Muscle layer of duodenum (tissue), 2 donors: ENCODE results near the gene RNF2.
"Not testable (repeated sequence)": the region's sequence is repeated elsewhere in the genome, so short reads cannot be mapped to it uniquely, and the experiment has no call there.

Source experiments
- H3K27ac ChIP-seq: one replicate; pipeline ENCODE4 v1.7.0; 2013; ENCODE audit warnings: mild to moderate bottlenecking, low read length
- H3K27me3 ChIP-seq: one replicate; pipeline ENCODE4 v1.7.0; 2013; ENCODE audit warnings: low read depth, mild to moderate bottlenecking, control low read depth, low read length
- H3K36me3 ChIP-seq, 2 donors: one replicate each; pipeline ENCODE4 v1.7.0; 2013; ENCODE audit warnings: low read length in 2 of 2, control low read depth in 1 of 2, mild to moderate bottlenecking in 1 of 2; ENCODE audit not compliant: insufficient read depth in 2 of 2, control insufficient read depth in 1 of 2
- H3K4me1 ChIP-seq, 2 donors: one replicate each; pipeline ENCODE4 v1.7.0; 2013; ENCODE audit warnings: low read length in 2 of 2, mild to moderate bottlenecking in 2 of 2, control low read depth in 1 of 2, moderate library complexity in 1 of 2; ENCODE audit not compliant: insufficient read depth in 2 of 2, control insufficient read depth in 1 of 2
- H3K4me3 ChIP-seq, 2 donors: one replicate each; pipeline ENCODE4 v1.7.0; 2013; ENCODE audit warnings: low read length in 2 of 2, low read depth in 1 of 2, mild to moderate bottlenecking in 1 of 2
- H3K9me3 ChIP-seq, 2 donors: one replicate each; pipeline ENCODE4 v1.7.0; 2013; ENCODE audit warnings: low read length in 2 of 2, control low read depth in 1 of 2, mild to moderate bottlenecking in 1 of 2; ENCODE audit not compliant: control insufficient read depth in 1 of 2
- donor health status: healthy.

Gene RNF2

DNA sequence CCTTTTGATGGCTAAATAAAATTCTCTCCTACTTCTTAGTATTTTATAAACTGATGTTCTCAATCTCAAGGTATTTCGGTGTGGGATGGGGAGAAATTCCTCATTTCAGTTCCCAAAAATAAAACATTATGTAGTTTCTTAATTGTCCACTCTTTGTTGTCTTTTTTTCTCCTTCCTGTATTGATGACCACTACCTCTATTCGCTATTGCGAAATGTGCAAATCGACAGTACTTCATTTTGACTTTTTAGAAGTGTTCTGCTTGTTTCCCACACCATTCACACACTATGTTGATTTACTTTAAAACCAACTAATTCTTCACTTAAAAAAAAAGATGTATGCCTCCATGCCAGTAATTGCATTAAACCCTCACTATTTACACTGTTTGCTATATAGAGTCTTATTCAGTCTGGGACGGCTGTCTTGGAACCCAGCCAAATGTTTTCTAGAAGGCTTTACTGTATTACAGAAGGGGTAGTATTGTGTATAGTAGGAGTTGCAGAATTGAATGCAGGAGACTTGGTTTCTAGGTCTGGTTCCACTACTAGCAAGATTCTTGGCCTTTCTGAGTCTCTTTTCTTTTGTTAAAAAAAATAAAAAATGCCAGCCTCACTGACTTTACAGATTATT lies 5.6 kb downstream of the RNF2 start:
- no peaks in the 10 kb centered on the region for H3K36me3 ChIP-seq
- peaks cover 9 to 17% of the 10 kb centered on the region in 2 donors for H3K4me1 ChIP-seq
- H3K4me3 ChIP-seq, result no peak overlapping the region

DNA sequence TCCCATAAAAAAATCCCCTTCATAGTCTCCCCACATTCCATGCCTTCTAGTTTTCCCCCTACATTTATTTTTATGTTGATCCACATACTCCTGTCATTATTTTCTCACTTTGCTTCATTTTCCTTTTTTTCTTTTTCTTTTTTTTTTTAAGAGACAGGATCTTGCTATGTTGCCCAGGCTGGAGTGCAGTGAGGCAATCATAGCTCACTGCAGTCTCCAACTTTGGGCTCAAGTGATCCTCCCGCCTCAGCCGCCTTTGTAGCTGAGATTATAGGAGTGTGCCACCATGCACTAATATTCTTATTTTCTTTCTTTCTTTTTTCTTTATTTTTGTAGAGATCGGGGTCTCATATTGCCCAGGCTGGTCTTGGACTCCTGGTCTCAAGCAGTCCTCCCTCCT lies 7.8 kb downstream of the RNF2 start:
- peaks cover 0 to 12% of the 10 kb centered on the region in 2 donors for H3K4me1 ChIP-seq
- H3K4me3 ChIP-seq, result no peak overlapping the region
- no peaks in the 10 kb centered on the region for H3K27me3 ChIP-seq
- no peaks in the 10 kb centered on the region for H3K36me3 ChIP-seq
- no peak overlapping the region for H3K27ac ChIP-seq
- no peaks in the 10 kb centered on the region for H3K9me3 ChIP-seq

More for the DNA sequence above, 5.6 kb downstream of the RNF2 start:
- Histone ChIP-seq H3K9me3 (no peaks in the 10 kb centered on the region), H3K27ac (no peak overlapping the region), H3K27me3 (no peaks in the 10 kb centered on the region)

DNA sequence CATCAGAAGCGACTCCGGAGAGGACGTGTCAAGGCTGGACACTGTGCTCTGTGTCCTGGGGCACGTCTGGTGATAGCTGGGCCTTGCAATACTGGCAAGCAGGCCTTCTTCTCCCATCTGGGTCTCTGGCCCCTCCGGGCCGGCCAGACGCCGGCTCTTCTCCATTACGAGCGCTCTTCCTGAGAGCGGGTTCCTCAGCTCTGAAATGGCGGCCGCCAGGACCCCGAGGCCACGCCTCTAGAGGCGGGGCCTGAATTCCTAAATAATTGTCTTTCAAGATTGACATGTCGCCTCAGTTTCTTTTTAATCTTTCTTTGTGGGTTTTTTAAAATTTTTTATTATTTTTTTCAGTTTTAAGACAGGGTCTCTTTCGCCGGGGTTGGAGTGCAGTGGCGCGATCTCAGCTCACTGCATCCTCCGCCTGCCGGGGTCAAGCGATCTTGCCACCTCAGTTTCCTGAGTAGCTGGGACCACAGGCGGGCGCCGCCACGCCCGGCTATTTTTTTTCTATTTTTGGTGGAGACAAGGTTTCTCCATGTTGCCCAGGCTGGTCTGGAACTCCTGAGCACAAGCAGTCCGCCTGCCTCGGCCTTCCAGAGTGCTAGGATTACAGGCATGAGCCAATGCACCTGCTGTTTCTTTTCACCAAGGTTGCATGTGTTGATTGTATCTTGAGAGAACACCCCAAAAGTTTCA lies 9.2 kb downstream of the RNF2 start:
- no peak overlapping the region for H3K4me3 ChIP-seq
- H3K4me1 ChIP-seq, result peaks cover 0 to 15% of the 10 kb centered on the region in 2 donors
- no peaks in the 10 kb centered on the region for H3K27me3 ChIP-seq
- H3K27ac ChIP-seq, result no peak overlapping the region
- no peaks in the 10 kb centered on the region for H3K9me3 ChIP-seq
- H3K36me3 ChIP-seq, result no peaks in the 10 kb centered on the region

DNA sequence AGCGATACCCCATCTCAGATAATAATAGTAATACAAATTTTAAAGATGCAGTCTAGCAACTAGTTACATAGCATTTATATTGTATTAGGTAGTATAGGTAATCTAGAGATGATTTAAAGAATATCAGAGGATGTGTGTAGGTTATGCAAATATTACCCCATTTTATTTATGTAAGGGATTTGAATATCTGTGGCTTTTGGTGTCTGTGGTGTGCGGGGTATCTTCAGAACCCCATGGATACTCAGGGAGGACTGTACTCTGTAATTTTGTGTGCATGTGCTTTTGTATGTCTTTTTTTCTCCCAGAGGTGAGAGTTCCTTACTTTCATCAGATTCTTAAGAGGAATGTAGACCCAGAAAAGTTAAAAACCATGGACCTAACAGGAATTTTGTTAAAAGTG lies 12.8 kb downstream of the RNF2 start:
- no peaks in the 10 kb centered on the region for H3K27me3 ChIP-seq
- no peaks in the 10 kb centered on the region for H3K36me3 ChIP-seq
- no peaks in the 10 kb centered on the region for H3K9me3 ChIP-seq
- no peak overlapping the region for H3K27ac ChIP-seq
- H3K4me3 ChIP-seq, result no peak overlapping the region
- peaks cover 5 to 27% of the 10 kb centered on the region in 2 donors for H3K4me1 ChIP-seq

DNA sequence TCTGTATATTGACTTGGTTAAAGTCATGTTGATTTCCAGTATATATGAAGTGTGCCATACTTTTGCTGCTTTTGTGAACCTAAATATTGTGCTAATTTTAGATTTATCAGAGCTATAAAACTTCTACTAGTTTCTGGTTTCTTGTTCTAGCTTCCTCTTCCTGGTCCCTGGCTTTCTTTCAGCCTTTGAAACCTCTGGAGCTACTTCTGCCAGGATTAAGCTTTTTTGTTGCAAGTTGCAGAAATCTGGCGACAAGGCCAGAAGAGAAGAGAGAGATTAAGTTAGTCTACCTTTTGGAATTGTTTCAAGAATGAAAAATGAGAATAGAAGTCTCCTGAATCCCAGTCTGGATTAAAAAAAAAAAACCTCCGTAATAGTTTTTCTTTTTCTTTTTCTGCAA lies 13.5 kb downstream of the RNF2 start:
- peaks cover 5 to 29% of the 10 kb centered on the region in 2 donors for H3K4me1 ChIP-seq
- no peaks in the 10 kb centered on the region for H3K27me3 ChIP-seq
- H3K4me3 ChIP-seq, result no peak overlapping the region
- no peaks in the 10 kb centered on the region for H3K9me3 ChIP-seq
- H3K36me3 ChIP-seq, result no peaks in the 10 kb centered on the region
- no peak overlapping the region for H3K27ac ChIP-seq

DNA sequence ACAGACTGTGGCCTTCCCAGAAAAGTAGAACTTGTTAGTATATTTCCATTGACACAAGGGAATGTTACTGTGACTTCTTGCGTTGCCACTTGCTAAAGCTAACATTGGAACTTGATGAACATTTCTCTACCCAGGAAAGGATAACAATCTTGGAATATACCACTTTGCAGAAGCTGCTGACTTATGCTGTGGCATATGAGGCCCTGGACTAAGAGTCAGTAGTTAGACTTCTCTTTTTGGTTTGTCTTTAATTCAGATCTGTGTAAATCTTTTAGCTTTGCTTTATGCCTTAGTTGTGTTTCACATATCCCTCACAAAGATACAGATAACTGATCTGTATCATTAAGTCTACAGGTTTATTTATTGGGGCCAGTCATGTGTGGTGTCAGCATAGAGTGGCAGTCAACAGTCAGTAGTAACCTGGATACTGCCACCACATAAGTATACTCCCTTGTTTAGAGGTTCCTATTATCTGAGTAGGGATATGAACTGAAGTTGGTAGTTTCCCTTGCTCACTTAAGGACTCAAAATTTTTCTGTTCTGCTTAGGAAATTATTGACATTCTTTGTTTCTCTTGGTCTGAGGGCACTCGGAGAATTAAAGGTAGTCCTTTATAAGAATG lies 14.7 kb downstream of the RNF2 start:
- Histone ChIP-seq H3K36me3 (no peaks in the 10 kb centered on the region), H3K4me1 (peaks cover 5 to 29% of the 10 kb centered on the region in 2 donors), H3K27me3 (no peaks in the 10 kb centered on the region), H3K27ac (no peak overlapping the region), H3K9me3 (no peaks in the 10 kb centered on the region), H3K4me3 (no peak overlapping the region)

DNA sequence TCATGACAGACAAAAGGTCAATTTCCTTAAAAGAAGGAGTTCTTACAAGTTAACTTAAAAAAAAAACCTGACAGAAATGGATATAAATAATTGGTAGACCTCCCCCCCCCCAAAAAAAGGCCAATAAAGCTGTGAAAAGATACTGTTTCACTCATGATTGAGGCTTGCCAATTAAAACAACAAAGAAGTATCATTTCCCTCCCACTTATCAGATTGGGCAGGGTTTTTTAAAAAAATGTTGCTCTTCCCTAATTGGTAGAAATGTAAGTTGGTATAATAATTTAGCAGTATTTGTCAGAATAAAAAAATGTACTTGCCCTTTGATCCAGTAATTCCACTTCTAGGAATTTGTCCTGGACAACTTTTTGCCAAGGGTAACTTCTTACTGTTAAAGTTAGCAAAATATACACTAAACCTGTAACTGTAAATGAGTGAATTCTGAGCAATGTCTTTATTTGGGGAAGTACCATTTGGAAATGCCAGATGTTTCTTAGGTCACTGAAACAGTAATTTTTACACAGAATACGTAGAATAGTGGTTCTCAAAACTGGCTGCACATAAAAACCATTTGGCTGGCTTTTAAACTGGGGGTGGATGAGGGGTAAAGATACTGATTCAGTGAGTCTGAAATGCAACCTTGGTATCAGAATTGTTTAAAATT lies 17.5 kb downstream of the RNF2 start:
- peaks cover 5 to 23% of the 10 kb centered on the region in 2 donors for H3K4me1 ChIP-seq
- H3K36me3 ChIP-seq, result peaks cover 0 to 4% of the 10 kb centered on the region in 2 donors
- no peak overlapping the region for H3K4me3 ChIP-seq
- H3K27me3 ChIP-seq, result no peaks in the 10 kb centered on the region
- no peaks in the 10 kb centered on the region for H3K9me3 ChIP-seq
- H3K27ac ChIP-seq, result no peak overlapping the region

DNA sequence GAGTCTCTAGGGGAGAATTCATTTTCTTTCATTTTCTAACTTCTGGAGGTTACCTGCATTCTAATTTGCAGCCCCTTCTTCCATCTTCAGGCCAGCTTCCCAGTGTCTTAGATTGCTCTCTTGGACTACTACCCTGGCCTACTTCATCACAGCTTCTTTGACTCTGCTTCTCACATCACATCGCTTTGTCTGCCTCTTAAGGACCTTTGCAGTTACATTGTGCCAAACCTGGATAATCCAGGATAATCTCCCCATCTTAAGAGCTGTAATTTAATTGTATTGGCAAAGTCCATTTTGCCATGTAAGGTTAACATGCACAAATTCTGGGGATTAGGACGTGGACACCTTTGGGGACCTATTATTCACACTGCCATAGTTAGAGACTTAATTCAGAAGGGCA lies 18.4 kb downstream of the RNF2 start:
- Histone ChIP-seq H3K4me3 (no peak overlapping the region), H3K9me3 (no peaks in the 10 kb centered on the region), H3K27ac (no peak overlapping the region), H3K4me1 (peaks cover 5 to 22% of the 10 kb centered on the region in 2 donors), H3K27me3 (no peaks in the 10 kb centered on the region), H3K36me3 (peaks cover 0 to 4% of the 10 kb centered on the region in 2 donors)

DNA sequence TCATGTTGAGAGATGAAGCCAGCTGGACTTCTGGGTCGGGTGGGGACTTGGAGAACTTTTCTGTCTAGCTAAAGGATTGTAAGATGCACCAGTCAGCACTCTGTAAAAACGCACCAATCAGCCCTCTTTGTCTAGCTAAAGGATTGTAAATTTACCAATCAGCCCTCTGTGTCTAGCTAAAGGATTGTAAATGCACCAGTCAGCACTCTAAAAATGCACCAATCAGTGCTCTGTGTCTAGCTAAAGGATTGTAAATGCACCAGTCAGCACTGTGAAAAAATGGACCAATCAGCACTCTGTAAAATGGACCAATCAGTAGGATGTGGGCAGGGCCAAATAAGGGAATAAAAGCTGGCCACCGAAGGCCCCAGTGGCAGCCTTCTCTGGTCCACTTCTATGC lies 19.6 kb downstream of the RNF2 start:
- not testable (repeated sequence) for H3K27ac ChIP-seq, H3K36me3 ChIP-seq, H3K27me3 ChIP-seq, H3K9me3 ChIP-seq, H3K4me3 ChIP-seq
- H3K4me1 ChIP-seq, result peaks cover 5 to 13% of the 10 kb centered on the region in 2 donors

DNA sequence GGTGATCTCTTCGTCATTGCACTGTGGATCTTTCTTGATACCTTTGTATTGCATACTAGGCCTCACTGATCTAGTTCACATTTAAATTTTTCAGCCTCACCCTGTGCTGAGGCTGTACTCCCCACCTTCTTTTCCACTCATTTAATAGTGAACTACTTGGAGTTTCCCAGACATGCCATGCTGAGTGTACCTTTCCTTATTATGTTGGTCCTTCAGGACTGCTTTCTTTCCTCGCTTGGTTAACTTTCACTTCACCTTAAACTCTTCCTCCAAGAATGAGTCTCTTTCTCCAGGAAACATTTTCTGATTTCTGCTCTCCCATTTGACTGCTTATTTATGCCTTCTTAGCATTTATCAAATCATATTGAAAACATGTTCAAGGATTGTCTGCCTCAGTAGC lies 20.8 kb downstream of the RNF2 start:
- Histone ChIP-seq H3K4me1 (peaks cover 5 to 7% of the 10 kb centered on the region in 2 donors), H3K4me3 (no peak overlapping the region), H3K27ac (no peak overlapping the region), H3K27me3 (no peaks in the 10 kb centered on the region), H3K9me3 (no peaks in the 10 kb centered on the region), H3K36me3 (peaks cover 0 to 4% of the 10 kb centered on the region in 2 donors)

DNA sequence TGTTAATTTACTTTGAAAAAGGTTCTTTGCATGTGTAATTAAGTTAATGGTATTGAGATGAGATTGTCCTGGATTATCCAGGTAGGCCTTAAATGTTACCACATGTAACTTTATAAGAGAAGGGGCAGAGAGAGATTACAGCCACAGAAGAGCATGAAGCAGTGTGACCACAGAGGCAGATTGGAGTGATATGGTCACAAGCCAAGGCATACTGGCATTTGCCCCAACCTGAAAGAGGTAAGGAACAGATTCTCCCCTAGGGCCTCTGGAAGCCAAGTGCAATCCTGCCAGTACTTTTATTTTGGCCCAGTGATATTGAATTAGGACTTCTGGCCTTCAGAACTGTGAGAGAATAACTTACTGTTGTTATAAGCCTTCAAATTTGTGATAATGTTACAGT lies 23.0 kb downstream of the RNF2 start:
- Histone ChIP-seq H3K27me3 (no peaks in the 10 kb centered on the region), H3K4me1 (no peaks in the 10 kb centered on the region), H3K36me3 (peaks cover 0 to 4% of the 10 kb centered on the region in 2 donors), H3K4me3 (no peak overlapping the region), H3K27ac (no peak overlapping the region), H3K9me3 (no peaks in the 10 kb centered on the region)
